Naive thymus-derived CD4-positive, alpha-beta T cell (primary cell): Measurements from ENCODE around the gene ZNF775. TPM values are rescaled to one million over a fixed set of nuclear protein-coding genes. Genes with fewer than 3 reads are reported as not detected.
A peak's percentile ranks its signal among the peaks of the same experiment; 100 is the strongest.

ENCODE experiments used
- ATAC-seq: fragments of 150-1000 bp; cut with Tn5 transposase; 2 replicates; pipeline ENCODE4 v1.10.0; 2021; ENCODE audit warnings: mild to moderate bottlenecking, moderate library complexity
- CTCF ChIA-PET: fragments of 350-600 bp; sonication (Branson Sonifier 250); formaldehyde crosslinking; loops from one replicate; lab custom pipeline; 2021; ENCODE audit warnings: antibody characterized with exemption; lab: Charles Lee
- POLR2A ChIA-PET: fragments of 350-600 bp; sonication (Branson Sonifier 250); formaldehyde crosslinking; loops from one replicate; lab custom pipeline; 2021; ENCODE audit warnings: antibody characterized with exemption, inconsistent platforms; lab: Charles Lee
- DNase-seq, 9 donors: peaks; one replicate each; pipeline versions ENCODE4 v3.0.0 to v3.0.0-alpha.2; 2020 to 2022; ENCODE audit warnings: mixed read lengths in 1 of 9
- H3K27ac ChIP-seq: one replicate; pipeline ENCODE4 v1.7.0; 2013; ENCODE audit warnings: mild to moderate bottlenecking, low read depth, low read length, moderate library complexity
- H3K27me3 ChIP-seq, 2 donors: one replicate each; pipeline ENCODE4 v1.7.0; 2013; ENCODE audit warnings: low read length in 2 of 2, mild to moderate bottlenecking in 2 of 2, moderate library complexity in 2 of 2; ENCODE audit not compliant: control insufficient read depth in 2 of 2, insufficient read depth in 2 of 2
- H3K36me3 ChIP-seq, 3 experiments: 1 replicate in 2 of 3; 2 replicates in 1 of 3; pipeline ENCODE4 v1.7.0; 2013; ENCODE audit warnings: low read length in 3 of 3, mild to moderate bottlenecking in 3 of 3, moderate library complexity in 1 of 3; ENCODE audit not compliant: insufficient read depth in 3 of 3, control insufficient read depth in 2 of 3
- H3K4me1 ChIP-seq, 2 donors: one replicate each; pipeline ENCODE4 v1.7.0; 2013; ENCODE audit warnings: low read length in 2 of 2, mild to moderate bottlenecking in 2 of 2, moderate library complexity in 1 of 2; ENCODE audit not compliant: control insufficient read depth in 2 of 2, insufficient read depth in 2 of 2
- H3K4me3 ChIP-seq: 2 replicates; pipeline ENCODE4 v1.7.0; 2013; ENCODE audit warnings: mild to moderate bottlenecking, low read length
- H3K9me3 ChIP-seq, 3 experiments: 1 replicate in 2 of 3; 2 replicates in 1 of 3; pipeline ENCODE4 v1.7.0; 2013; ENCODE audit warnings: low read length in 3 of 3; ENCODE audit not compliant: control insufficient read depth in 2 of 3
- H3K27ac Mint-ChIP-seq, 9 donors: one replicate each; pipeline ENCODE4 v1.8.0; 2020 to 2022; ENCODE audit warnings: mixed read lengths in 9 of 9, mild to moderate bottlenecking in 8 of 9, moderate library complexity in 5 of 9, inconsistent platforms in 2 of 9
- H3K27me3 Mint-ChIP-seq, 5 donors: one replicate each; pipeline ENCODE4 v1.8.0; 2021 to 2022; ENCODE audit warnings: mixed read lengths in 5 of 5, mild to moderate bottlenecking in 1 of 5
- H3K36me3 Mint-ChIP-seq, 5 donors: one replicate each; pipeline ENCODE4 v1.8.0; 2020 to 2022; ENCODE audit warnings: mixed read lengths in 5 of 5, mild to moderate bottlenecking in 3 of 5, inconsistent platforms in 1 of 5
- H3K4me1 Mint-ChIP-seq, 7 donors: one replicate each; pipeline ENCODE4 v1.8.0; 2020 to 2022; ENCODE audit warnings: mixed read lengths in 7 of 7, mild to moderate bottlenecking in 3 of 7, inconsistent platforms in 1 of 7
- H3K4me3 Mint-ChIP-seq, 10 donors: one replicate each; pipeline ENCODE4 v1.8.0; 2020 to 2022; ENCODE audit warnings: mild to moderate bottlenecking in 10 of 10, mixed read lengths in 10 of 10, moderate library complexity in 6 of 10, inconsistent platforms in 2 of 10
- H3K9me3 Mint-ChIP-seq, 11 donors: one replicate each; pipeline ENCODE4 v1.8.0; 2020 to 2022; ENCODE audit warnings: mixed read lengths in 11 of 11, mild to moderate bottlenecking in 4 of 11, inconsistent platforms in 1 of 11, moderate library complexity in 1 of 11
- intact Hi-C, 2 donors: fragments of 100-400 bp; cut with micrococcal nuclease; formaldehyde crosslinking; loops; one replicate each; pipeline ENCODE4 v1.15.1; 2023
- polyA plus RNA-seq, 2 donors: library from polyadenylated mRNA; unstranded; fragments of 300-500 nt; fragmentation: Illumina TruSeq; gene quantifications; one replicate each; pipeline ENCODE4 v1.2.3, GENCODE V29; 2021
- total RNA-seq, 6 experiments: library from RNA in 5 of 6; stranded (reverse) in 5 of 6; gene quantifications; 1 replicate in 5 of 6; 2 replicates in 1 of 6; pipeline ENCODE4 v1.2.3 and lab custom pipeline; 2021 to 2026

Gene ZNF775
- total and polyA plus RNA-seq, 7 experiments from 2014 or later = 1.1 to 7.4 (median 4.3) TPM

DNA sequence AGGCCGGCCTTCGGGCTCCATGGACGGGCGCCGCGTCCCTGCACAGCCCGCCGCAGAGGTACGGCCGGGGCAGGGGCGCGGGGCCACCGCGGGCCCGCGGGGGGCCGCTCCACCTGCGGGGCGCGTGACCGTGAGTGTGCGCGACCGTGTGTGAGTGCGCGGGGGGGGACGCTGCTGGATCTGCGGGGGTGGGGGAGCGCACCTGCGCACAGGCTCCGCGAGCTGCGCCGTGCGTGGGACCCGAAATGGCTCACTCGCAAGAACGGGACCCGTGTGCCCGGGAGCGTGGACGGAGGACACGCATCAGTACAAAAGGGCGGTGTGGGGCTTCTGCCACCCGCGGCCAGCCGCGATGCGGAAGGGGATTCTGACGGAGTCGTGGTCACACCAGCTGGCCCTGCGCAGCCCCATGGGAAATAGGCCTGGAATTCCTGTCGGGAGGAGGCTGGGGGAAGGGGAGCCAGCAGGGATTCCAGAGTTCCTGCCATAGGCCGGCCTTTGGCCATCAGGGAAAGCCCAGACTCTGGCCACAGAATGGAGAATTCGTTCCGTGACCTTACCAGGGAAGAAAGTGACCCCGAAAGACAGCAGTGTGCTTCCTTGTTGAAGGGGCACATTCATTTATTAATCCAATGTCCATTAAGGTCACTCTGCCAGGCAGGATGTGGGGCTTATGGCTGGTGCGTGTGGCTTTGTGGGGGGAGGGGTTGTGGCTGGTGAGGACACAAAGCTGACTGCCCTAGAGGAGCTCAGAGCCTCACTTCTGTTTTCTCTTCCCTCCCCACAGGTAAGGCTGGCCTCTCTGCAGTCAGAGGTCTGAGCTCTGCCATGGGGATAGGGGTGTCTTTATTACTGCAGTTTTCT, 10.0 kb upstream of the ZNF775 start:
- H3K4me3 ChIP-seq = peak overlapping the region; percentile 99
- H3K9me3 ChIP-seq = no peaks in the 10 kb centered on the region
- H3K27ac ChIP-seq = peak overlapping the region; percentile 83
- H3K27me3 Mint-ChIP-seq = no peaks in the 10 kb centered on the region
- POLR2A ChIA-PET = interaction anchor here (0.6 to 3.5 kb wide), 21 partner anchors 9 to 645 kb away, joined by 3 to 62 read pairs (median 4); partner anchors contain the start of genes GIMAP4, GIMAP7, LRRC61 and ZNF862
- peak in 6 of 9 donors; percentile 45 to 76 (median 69) for DNase-seq
- peaks cover 11 to 33% of the 10 kb centered on the region in 2 donors for H3K4me1 ChIP-seq
- intact Hi-C loops = loop anchor here (1.0 to 5.0 kb wide), 6 partner anchors 10 to 690 kb away; partner anchors contain the start of genes ZNF775 (in 2 of the 2), ACTR3C (in 1 of the 2), LRRC61 (in 1 of the 2) and SLC4A2 (in 1 of the 2)
- CTCF ChIA-PET = interaction anchor here (0.7 to 1.8 kb wide), 9 partner anchors 9 to 635 kb away, joined by 3 to 7 read pairs (median 3); no protein-coding TSS in a partner anchor
- peaks cover 0 to 29% (median 2%) of the 10 kb centered on the region in 3 experiments for H3K36me3 ChIP-seq
- ATAC-seq = peak; percentile 76
- H3K36me3 Mint-ChIP-seq = peaks cover 0 to 21% (median 5%) of the 10 kb centered on the region in 5 donors
- H3K9me3 Mint-ChIP-seq = no peaks in the 10 kb centered on the region
- peaks cover 22 to 70% (median 61%) of the 10 kb centered on the region in 7 donors for H3K4me1 Mint-ChIP-seq
- peak overlapping the region; percentile 88 to 95 (median 93) for H3K27ac Mint-ChIP-seq
- peak overlapping the region; percentile 91 to 97 (median 95) for H3K4me3 Mint-ChIP-seq
- H3K27me3 ChIP-seq = no peaks in the 10 kb centered on the region

DNA sequence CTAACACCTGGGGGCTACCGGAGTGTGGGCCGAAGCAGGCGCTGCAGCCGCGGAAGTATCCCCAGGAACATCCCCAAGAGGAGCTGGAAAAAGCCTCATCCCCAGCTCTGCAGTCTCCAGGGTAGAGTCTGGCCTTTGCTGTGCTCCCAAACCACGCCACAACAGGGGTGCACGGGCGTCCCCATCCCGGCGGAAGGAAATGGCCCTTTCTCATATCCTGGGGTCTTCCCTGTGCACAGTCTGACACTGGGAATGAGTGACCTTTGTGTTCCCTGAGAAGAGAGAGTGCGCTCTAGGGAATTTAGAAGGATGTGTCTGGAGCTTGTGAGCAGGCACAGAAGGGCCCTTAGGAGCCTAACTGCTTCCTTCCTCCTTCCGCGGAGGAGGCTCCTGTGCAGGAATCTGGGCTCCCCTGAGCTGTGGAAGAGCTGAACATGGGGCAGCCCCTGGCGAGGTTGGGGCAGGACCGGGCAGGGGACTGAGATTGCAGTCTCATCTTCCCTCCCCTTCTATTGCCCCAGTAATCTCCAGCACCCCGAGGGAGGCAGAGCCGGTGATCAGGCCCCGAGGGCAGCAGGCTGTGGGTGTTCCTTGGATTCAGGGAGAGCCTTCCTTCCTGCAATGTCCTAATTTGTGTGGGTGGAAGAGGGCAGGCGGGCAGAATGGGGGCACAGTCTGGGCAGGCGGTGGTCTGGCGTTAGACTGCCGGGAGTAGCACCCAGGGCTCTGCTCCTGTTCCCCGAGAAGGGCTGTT, 9.2 kb upstream of the ZNF775 start:
- no peaks in the 10 kb centered on the region for H3K9me3 Mint-ChIP-seq
- peaks cover 22 to 69% (median 59%) of the 10 kb centered on the region in 7 donors for H3K4me1 Mint-ChIP-seq
- intact Hi-C loops = loop anchor here (1.0 to 5.0 kb wide), 5 partner anchors 9 to 689 kb away; partner anchors contain the start of genes ZNF775 (in 2 of the 2), ACTR3C (in 1 of the 2), LRRC61 (in 1 of the 2) and SLC4A2 (in 1 of the 2)
- CTCF ChIA-PET = interaction anchor here (0.7 to 1.8 kb wide), 5 partner anchors 14 to 35 kb away, joined by 3 to 7 read pairs (median 3); no protein-coding TSS in a partner anchor
- peaks cover 0 to 26% (median 9%) of the 10 kb centered on the region in 5 donors for H3K36me3 Mint-ChIP-seq
- H3K9me3 ChIP-seq = no peaks in the 10 kb centered on the region
- ATAC-seq (no peak), DNase-seq (no peak)
- H3K27me3 ChIP-seq = no peaks in the 10 kb centered on the region
- peaks cover 0 to 33% (median 2%) of the 10 kb centered on the region in 3 experiments for H3K36me3 ChIP-seq
- H3K27ac Mint-ChIP-seq = peak overlapping the region; percentile 88 to 95 (median 93)
- peak overlapping the region; percentile 83 for H3K27ac ChIP-seq
- H3K27me3 Mint-ChIP-seq = no peaks in the 10 kb centered on the region
- H3K4me3 ChIP-seq = peak overlapping the region; percentile 99
- peaks cover 11 to 29% of the 10 kb centered on the region in 2 donors for H3K4me1 ChIP-seq
- POLR2A ChIA-PET = interaction anchor here (0.6 to 3.5 kb wide), 17 partner anchors 8 to 532 kb away, joined by 3 to 62 read pairs (median 5); partner anchors contain the start of genes GIMAP4, GIMAP7, LRRC61 and ZNF862
- H3K4me3 Mint-ChIP-seq = peak overlapping the region; percentile 91 to 97 (median 95)

DNA sequence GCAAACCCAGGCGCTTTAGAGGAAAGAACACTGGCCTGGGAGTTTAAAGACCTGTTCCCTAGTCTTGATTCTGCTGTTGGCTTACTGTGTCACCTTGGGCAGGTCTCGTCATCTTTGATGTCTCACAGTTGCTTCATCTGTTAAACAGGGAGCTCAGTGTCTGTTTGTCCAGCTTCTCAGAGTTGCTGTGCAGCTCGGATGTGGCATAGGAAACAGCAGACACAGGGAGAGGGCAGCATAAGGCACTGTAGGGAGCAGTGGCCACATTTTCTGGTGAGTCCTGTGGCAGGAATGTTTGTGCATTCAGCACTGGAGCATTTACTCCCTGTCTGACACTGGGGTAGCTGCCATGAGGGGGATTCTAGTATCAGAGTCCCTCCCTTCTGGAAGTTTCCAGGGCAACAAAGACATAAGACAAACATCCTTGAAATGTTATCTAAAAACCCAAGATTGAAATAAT, 8.5 kb upstream of the ZNF775 start:
- no peaks in the 10 kb centered on the region for H3K9me3 Mint-ChIP-seq
- intact Hi-C loops = no loop called here

DNA sequence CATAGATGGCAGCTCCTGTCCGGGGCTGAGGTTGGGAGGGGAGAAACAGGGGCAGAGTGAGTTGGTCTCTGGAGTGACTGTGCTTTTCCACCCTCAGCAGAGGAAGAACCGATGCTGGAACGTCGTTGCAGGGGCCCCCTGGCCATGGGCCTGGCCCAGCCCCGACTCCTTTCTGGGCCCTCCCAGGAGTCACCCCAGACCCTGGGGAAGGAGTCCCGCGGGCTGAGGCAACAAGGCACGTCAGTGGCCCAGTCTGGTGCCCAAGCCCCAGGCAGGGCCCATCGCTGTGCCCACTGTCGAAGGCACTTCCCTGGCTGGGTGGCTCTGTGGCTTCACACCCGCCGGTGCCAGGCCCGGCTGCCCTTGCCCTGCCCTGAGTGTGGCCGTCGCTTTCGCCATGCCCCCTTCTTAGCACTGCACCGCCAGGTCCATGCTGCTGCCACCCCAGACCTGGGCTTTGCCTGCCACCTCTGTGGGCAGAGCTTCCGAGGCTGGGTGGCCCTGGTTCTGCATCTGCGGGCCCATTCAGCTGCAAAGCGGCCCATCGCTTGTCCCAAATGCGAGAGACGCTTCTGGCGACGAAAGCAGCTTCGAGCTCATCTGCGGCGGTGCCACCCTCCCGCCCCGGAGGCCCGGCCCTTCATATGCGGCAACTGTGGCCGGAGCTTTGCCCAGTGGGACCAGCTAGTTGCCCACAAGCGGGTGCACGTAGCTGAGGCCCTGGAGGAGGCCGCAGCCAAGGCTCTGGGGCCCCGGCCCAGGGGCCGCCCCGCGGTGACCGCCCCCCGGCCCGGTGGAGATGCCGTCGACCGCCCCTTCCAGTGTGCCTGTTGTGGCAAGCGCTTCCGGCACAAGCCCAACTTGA, 7.8 kb upstream of the ZNF775 start:
- Histone ChIP-seq H3K4me3 (no peak overlapping the region), H3K4me1 (peaks cover 11 to 28% of the 10 kb centered on the region in 2 donors), H3K36me3 (peaks cover 0 to 33% (median 2%) of the 10 kb centered on the region in 3 experiments), H3K27me3 (no peaks in the 10 kb centered on the region), H3K9me3 (no peaks in the 10 kb centered on the region), H3K27ac (peak overlapping the region; percentile 83)
- CTCF ChIA-PET = interaction anchor here (0.9 to 1.8 kb wide), 2 partner anchors 33 to 35 kb away, joined by 4 to 7 read pairs; no protein-coding TSS in a partner anchor
- peaks cover 23 to 71% (median 58%) of the 10 kb centered on the region in 7 donors for H3K4me1 Mint-ChIP-seq
- H3K4me3 Mint-ChIP-seq = peak overlapping the region in 4 of 10 donors; percentile 9 to 94 (median 91)
- peaks cover 0 to 26% (median 9%) of the 10 kb centered on the region in 5 donors for H3K36me3 Mint-ChIP-seq
- ATAC-seq = no peak
- H3K9me3 Mint-ChIP-seq = no peaks in the 10 kb centered on the region
- peak overlapping the region in 7 of 9 donors; percentile 11 to 95 (median 94) for H3K27ac Mint-ChIP-seq
- intact Hi-C loops = no loop called here
- no peaks in the 10 kb centered on the region for H3K27me3 Mint-ChIP-seq
- DNase-seq = no peak
- POLR2A ChIA-PET = interaction anchor here (0.6 to 3.5 kb wide), 5 partner anchors 13 to 306 kb away, joined by 3 to 62 read pairs (median 5); a partner anchor contains a TSS

More for the DNA sequence above, 8.5 kb upstream of the ZNF775 start:
- Histone ChIP-seq H3K4me1 (peaks cover 11 to 29% of the 10 kb centered on the region in 2 donors), H3K27me3 (no peaks in the 10 kb centered on the region), H3K27ac (peak overlapping the region; percentile 83), H3K4me3 (no peak overlapping the region), H3K36me3 (peaks cover 0 to 33% (median 2%) of the 10 kb centered on the region in 3 experiments), H3K9me3 (no peaks in the 10 kb centered on the region)
- no peak for ATAC-seq
- H3K36me3 Mint-ChIP-seq = peaks cover 0 to 26% (median 9%) of the 10 kb centered on the region in 5 donors
- no peak for DNase-seq
- ChIA-PET POLR2A (interaction anchor here (0.6 to 3.5 kb wide), 8 partner anchors 10 to 306 kb away, joined by 3 to 62 read pairs (median 6); partner anchors contain the start of gene GIMAP4), CTCF (interaction anchor here (0.9 to 1.8 kb wide), 2 partner anchors 34 to 36 kb away, joined by 4 to 7 read pairs; no protein-coding TSS in a partner anchor)
- peak overlapping the region; percentile 11 to 95 (median 93) for H3K27ac Mint-ChIP-seq
- H3K4me1 Mint-ChIP-seq = peaks cover 22 to 71% (median 58%) of the 10 kb centered on the region in 7 donors
- peak overlapping the region; percentile 91 to 97 (median 95) for H3K4me3 Mint-ChIP-seq
- H3K27me3 Mint-ChIP-seq = no peaks in the 10 kb centered on the region

DNA sequence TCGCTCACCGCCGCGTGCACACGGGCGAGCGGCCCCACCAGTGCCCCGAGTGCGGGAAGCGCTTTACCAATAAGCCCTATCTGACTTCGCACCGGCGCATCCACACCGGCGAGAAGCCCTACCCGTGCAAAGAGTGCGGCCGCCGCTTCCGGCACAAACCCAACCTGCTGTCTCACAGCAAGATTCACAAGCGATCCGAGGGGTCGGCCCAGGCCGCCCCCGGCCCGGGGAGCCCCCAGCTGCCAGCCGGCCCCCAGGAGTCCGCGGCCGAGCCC, 7.2 kb upstream of the ZNF775 start:
- Mint-ChIP-seq H3K27me3 (no peaks in the 10 kb centered on the region), H3K27ac (no peak overlapping the region), H3K9me3 (no peaks in the 10 kb centered on the region), H3K4me3 (no peak overlapping the region), H3K36me3 (peaks cover 0 to 26% (median 9%) of the 10 kb centered on the region in 5 donors), H3K4me1 (peaks cover 24 to 75% (median 61%) of the 10 kb centered on the region in 7 donors)
- POLR2A ChIA-PET = no interaction called here
- H3K9me3 ChIP-seq = no peaks in the 10 kb centered on the region
- H3K27ac ChIP-seq = no peak overlapping the region
- peaks cover 11 to 30% of the 10 kb centered on the region in 2 donors for H3K4me1 ChIP-seq
- no peak overlapping the region for H3K4me3 ChIP-seq
- CTCF ChIA-PET = no interaction called here
- H3K27me3 ChIP-seq = no peaks in the 10 kb centered on the region
- ATAC-seq = no peak
- intact Hi-C loops = no loop called here
- peaks cover 0 to 33% (median 2%) of the 10 kb centered on the region in 3 experiments for H3K36me3 ChIP-seq
- no peak for DNase-seq
